Progenitor cell of endocrine pancreas (in vitro differentiated cells): ENCODE results near the gene BRINP2. TPM values are rescaled to one million over a fixed set of nuclear protein-coding genes. Genes with fewer than 3 reads are reported as not detected.

ENCODE experiments used
- DNase-seq: peaks from one replicate; pipeline ENCODE4 v3.0.0; 2021; ENCODE audit warnings: low spot score; ENCODE audit not compliant: unreplicated experiment
- H3K27ac Mint-ChIP-seq: 2 replicates; pipeline ENCODE4 v1.8.0; 2021; ENCODE audit warnings: mild to moderate bottlenecking, moderate library complexity, mixed read lengths
- H3K27me3 Mint-ChIP-seq: 2 replicates; pipeline ENCODE4 v1.8.0; 2021; ENCODE audit warnings: mixed read lengths
- H3K36me3 Mint-ChIP-seq: 2 replicates; pipeline ENCODE4 v1.8.0; 2022; ENCODE audit warnings: mixed read lengths; ENCODE audit not compliant: insufficient read depth
- H3K4me1 Mint-ChIP-seq: 2 replicates; pipeline ENCODE4 v1.8.0; 2021; ENCODE audit warnings: low read depth, mixed read lengths
- H3K4me3 Mint-ChIP-seq: 2 replicates; pipeline ENCODE4 v1.8.0; 2021; ENCODE audit warnings: low read depth, mild to moderate bottlenecking, moderate library complexity, mixed read lengths
- H3K9me3 Mint-ChIP-seq: 2 replicates; pipeline ENCODE4 v1.8.0; 2021; ENCODE audit warnings: low read depth, mixed read lengths
- total RNA-seq: library from RNA; stranded (reverse); gene quantifications from 2 replicates; pipeline ENCODE4 v1.2.1, GENCODE V29; 2021
- TF ChIP-seq, protein P1 (sequence below): fragments of 200-600 bp; sonication (generic); IDR thresholded peaks from one replicate; pipeline ENCODE4 v1.5.0; 2021; ENCODE audit warnings: antibody characterized with exemption, mild to moderate bottlenecking; ENCODE audit not compliant: unreplicated experiment

The BRINP2 gene
- total RNA-seq, 1 donor from 2014 or later, result 0.41 TPM

DNA sequence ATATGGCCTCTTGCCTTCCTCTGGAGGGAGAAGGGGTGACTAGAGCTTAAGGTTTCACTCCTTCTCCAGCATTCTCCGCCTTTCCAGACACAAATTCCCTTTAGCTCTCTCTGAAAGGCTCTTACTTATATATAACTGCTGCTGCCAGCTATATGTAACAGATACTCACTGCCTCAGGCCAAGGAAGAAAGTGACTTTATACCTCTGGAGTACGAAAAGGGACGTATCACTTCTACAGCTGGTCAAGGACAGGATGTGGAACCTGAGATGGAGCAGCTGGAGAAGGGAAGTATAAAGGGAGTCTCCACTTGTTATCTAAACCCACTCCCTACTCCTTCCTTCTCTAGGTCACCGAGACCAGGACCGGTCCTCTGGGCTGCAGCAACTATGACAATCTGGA is 102.4 kb downstream of the BRINP2 start:
- Mint-ChIP-seq H3K36me3 (no peaks in the 10 kb centered on the region), H3K9me3 (no peaks in the 10 kb centered on the region), H3K4me1 (peaks cover 20% of the 10 kb centered on the region), H3K4me3 (no peak overlapping the region), H3K27me3 (peaks cover 27% of the 10 kb centered on the region), H3K27ac (no peak overlapping the region)
- no peak for DNase-seq
- TF ChIP-seq, protein P1, sequence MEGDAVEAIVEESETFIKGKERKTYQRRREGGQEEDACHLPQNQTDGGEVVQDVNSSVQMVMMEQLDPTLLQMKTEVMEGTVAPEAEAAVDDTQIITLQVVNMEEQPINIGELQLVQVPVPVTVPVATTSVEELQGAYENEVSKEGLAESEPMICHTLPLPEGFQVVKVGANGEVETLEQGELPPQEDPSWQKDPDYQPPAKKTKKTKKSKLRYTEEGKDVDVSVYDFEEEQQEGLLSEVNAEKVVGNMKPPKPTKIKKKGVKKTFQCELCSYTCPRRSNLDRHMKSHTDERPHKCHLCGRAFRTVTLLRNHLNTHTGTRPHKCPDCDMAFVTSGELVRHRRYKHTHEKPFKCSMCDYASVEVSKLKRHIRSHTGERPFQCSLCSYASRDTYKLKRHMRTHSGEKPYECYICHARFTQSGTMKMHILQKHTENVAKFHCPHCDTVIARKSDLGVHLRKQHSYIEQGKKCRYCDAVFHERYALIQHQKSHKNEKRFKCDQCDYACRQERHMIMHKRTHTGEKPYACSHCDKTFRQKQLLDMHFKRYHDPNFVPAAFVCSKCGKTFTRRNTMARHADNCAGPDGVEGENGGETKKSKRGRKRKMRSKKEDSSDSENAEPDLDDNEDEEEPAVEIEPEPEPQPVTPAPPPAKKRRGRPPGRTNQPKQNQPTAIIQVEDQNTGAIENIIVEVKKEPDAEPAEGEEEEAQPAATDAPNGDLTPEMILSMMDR, result no peak

DNA sequence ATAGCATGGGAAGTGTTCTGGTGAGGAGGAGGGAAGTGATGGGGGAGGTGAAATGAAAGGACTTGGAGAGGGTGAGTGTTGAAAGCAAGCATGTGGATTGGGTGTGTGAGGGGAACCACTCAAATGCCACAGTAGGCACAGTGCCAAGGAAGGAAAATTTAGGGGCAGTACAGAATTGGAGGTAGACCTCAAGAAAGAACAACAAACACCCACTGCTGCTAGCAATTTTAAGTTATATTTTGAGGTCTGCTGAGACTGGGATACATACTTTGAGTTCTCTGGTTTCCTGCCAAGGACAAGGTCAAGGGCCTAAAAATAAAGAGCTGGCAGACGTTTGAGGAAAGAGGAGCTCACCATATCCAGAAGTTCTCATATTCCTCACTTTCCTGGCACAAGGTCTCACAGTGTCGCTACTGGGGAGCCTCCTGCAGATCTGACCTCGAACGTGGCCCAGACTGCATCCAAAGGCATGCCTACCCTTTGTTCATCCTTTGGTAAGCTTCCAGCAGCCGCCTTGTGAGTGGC is 104.0 kb downstream of the BRINP2 start:
- Mint-ChIP-seq H3K4me3 (no peak overlapping the region), H3K9me3 (no peaks in the 10 kb centered on the region), H3K36me3 (no peaks in the 10 kb centered on the region), H3K27me3 (peaks cover 23% of the 10 kb centered on the region), H3K4me1 (peaks cover 20% of the 10 kb centered on the region), H3K27ac (no peak overlapping the region)
- TF ChIP-seq, protein P1, result no peak
- no peak for DNase-seq

DNA sequence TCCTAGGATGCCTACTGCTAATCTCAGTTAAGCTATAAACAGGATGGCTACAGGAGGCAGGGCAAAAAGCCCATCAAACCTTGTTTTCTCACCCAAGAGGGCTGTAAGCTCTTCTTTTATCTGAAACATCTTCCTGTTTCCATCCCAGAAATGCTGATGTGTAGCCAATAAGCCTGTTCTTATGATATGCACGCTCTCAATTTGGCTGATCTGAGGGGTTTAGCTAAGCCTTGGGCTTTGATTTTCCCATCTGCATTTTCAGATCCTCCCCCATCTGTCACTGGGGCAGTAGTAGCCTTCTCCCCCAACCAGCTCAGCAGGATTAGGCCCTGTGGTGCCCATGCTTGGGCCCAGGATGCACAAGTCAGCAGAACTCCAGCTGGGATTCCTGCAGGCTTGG is 105.0 kb downstream of the BRINP2 start:
- Mint-ChIP-seq H3K9me3 (no peaks in the 10 kb centered on the region), H3K4me1 (peaks cover 17% of the 10 kb centered on the region), H3K36me3 (no peaks in the 10 kb centered on the region), H3K27me3 (peaks cover 30% of the 10 kb centered on the region), H3K27ac (no peak overlapping the region), H3K4me3 (no peak overlapping the region)
- no peak for DNase-seq
- TF ChIP-seq, protein P1, result no peak

DNA sequence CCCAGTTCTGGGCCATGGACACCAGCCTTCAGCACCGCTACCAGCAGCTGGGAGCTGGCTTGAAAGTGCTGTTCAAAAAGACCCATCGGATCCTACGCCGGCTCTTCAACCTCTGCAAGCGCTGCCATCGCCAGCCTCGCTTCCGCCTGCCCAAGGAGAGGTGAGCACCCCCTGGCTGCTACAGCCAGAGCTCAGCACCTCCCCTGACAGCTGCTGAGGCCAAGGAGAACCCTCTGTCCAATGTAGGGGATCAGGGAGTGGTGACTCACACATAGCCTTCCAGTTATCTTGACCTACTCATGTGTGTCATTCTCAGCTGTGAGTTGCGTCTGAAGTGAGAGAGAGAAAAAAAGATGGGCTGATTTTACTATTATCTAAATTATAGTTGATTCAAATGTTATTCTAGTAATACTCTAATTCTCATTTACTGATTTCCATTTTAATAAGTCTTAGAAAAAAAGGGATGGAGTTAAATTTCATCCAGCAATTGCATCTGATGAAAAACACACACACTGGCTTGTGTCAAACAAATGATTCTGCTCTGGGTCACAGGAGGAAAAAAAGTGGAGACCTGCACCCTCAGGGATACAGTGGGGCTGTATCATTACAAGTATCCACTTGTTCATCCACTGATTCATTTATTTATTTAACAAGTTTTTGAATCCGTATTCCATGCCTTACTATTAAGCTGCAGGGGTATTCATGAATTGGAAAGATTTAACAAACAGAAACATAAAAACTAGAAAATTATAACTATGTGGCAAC is 108.0 kb downstream of the BRINP2 start:
- no peak for DNase-seq
- Mint-ChIP-seq H3K9me3 (no peaks in the 10 kb centered on the region), H3K4me1 (peaks cover 8% of the 10 kb centered on the region), H3K36me3 (no peaks in the 10 kb centered on the region), H3K27me3 (peaks cover 30% of the 10 kb centered on the region), H3K27ac (no peak overlapping the region), H3K4me3 (no peak overlapping the region)
- TF ChIP-seq, protein P1, result no peak

DNA sequence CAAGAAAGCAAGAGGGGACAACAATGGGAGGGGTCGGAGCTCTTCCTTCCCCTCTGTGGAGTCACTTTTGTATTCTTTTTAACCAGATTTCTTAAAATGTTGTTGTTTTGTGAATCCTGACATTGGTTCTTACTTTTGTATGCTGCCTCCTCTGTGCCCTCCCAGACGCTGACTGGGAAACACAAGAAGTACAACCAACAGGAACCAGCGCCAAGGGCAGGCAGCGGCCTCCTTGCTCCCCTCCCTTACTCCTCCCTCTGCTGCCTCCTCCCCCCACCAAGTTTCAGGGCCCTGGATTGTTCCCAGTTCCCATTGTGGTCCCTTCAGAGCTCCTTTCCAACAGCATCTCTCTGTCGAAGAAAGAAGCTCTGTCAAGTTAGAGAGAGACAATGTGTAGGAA is 111.1 kb downstream of the BRINP2 start:
- H3K4me3 Mint-ChIP-seq, result no peak overlapping the region
- H3K27ac Mint-ChIP-seq, result no peak overlapping the region
- DNase-seq, result no peak
- H3K4me1 Mint-ChIP-seq, result no peaks in the 10 kb centered on the region
- no peaks in the 10 kb centered on the region for H3K36me3 Mint-ChIP-seq
- peaks cover 37% of the 10 kb centered on the region for H3K27me3 Mint-ChIP-seq
- H3K9me3 Mint-ChIP-seq, result no peaks in the 10 kb centered on the region
- TF ChIP-seq, protein P1, result no peak
